RWPE2 (cell line): ENCODE results near the gene KMT2A.

Source experiments
- ATAC-seq: fragments of 200-7000 bp; cut with Tn5 transposase; 3 replicates; pipeline ENCODE4 v1.9.1; 2021; ENCODE audit warnings: low read depth
- DNase-seq: peaks from one replicate; pipeline ENCODE4 v3.0.0-alpha.2; 2020; ENCODE audit warnings: low spot score
- H3K27ac ChIP-seq: fragments of 450-650 bp; 2 replicates; pipeline ENCODE4 v1.5.1; 2017; ENCODE audit warnings: mild to moderate bottlenecking; ENCODE audit not compliant: poor library complexity, severe bottlenecking
- H3K27me3 ChIP-seq: fragments of 250-450 bp; sonication (Bioruptor Pico); 2 replicates; pipeline ENCODE4 v1.5.1; 2021; ENCODE audit warnings: mild to moderate bottlenecking, moderate library complexity; ENCODE audit not compliant: insufficient read depth, poor library complexity, severe bottlenecking
- H3K36me3 ChIP-seq: fragments of 250-450 bp; sonication (Bioruptor Pico); 2 replicates; pipeline ENCODE4 v1.5.1; 2020; ENCODE audit warnings: low read depth, mild to moderate bottlenecking, moderate library complexity
- H3K4me1 ChIP-seq: fragments of 250-450 bp; sonication (Bioruptor Pico); 2 replicates; pipeline ENCODE4 v1.5.1; 2021; ENCODE audit warnings: mild to moderate bottlenecking, moderate library complexity; ENCODE audit not compliant: insufficient read depth, poor library complexity, severe bottlenecking
- H3K4me3 ChIP-seq: fragments of 250-450 bp; sonication (Bioruptor Pico); 2 replicates; pipeline ENCODE4 v1.5.1; 2021; ENCODE audit warnings: mild to moderate bottlenecking, moderate library complexity; ENCODE audit not compliant: severe bottlenecking
- H3K9me3 ChIP-seq: fragments of 250-450 bp; sonication (Bioruptor Pico); 2 replicates; pipeline ENCODE4 v1.5.1; 2021; ENCODE audit warnings: mild to moderate bottlenecking, moderate library complexity; ENCODE audit not compliant: severe bottlenecking
- TF ChIP-seq, protein P1 (sequence below): fragments of 450-650 bp; IDR thresholded peaks from one replicate; pipeline ENCODE4 v1.5.1; 2017; ENCODE audit warnings: mild to moderate bottlenecking, moderate library complexity; ENCODE audit not compliant: poor library complexity, severe bottlenecking

Gene KMT2A

DNA sequence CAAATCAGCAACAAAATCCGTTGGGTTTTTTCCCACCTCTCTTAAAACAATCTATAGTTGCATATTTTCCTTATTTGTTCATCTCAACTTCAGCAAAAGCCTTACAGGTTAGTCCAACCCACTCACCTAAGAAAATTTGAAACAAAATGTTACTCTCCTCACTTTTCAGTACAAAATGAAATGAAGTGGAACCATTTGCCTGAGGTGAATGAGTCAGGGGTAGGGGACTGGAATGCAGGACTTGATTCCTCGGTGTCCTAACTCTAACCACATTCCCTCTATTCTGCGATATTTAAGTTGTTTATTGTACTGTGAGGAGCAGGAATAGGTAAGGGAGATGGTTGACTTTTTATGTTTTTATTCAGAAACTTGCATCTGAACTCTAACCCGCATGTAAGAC, 18.5 kb upstream of the KMT2A start:
- H3K27me3 ChIP-seq: no peaks in the 10 kb centered on the region
- H3K4me3 ChIP-seq: no peak overlapping the region
- no peak overlapping the region for H3K27ac ChIP-seq
- ATAC-seq (peak; percentile 43; the same call in 2 of the 3 replicates), DNase-seq (no peak)
- no peaks in the 10 kb centered on the region for H3K36me3 ChIP-seq
- H3K4me1 ChIP-seq: peaks cover 5% of the 10 kb centered on the region
- TF ChIP-seq, protein P1, sequence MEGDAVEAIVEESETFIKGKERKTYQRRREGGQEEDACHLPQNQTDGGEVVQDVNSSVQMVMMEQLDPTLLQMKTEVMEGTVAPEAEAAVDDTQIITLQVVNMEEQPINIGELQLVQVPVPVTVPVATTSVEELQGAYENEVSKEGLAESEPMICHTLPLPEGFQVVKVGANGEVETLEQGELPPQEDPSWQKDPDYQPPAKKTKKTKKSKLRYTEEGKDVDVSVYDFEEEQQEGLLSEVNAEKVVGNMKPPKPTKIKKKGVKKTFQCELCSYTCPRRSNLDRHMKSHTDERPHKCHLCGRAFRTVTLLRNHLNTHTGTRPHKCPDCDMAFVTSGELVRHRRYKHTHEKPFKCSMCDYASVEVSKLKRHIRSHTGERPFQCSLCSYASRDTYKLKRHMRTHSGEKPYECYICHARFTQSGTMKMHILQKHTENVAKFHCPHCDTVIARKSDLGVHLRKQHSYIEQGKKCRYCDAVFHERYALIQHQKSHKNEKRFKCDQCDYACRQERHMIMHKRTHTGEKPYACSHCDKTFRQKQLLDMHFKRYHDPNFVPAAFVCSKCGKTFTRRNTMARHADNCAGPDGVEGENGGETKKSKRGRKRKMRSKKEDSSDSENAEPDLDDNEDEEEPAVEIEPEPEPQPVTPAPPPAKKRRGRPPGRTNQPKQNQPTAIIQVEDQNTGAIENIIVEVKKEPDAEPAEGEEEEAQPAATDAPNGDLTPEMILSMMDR: no peak
- H3K9me3 ChIP-seq: no peaks in the 10 kb centered on the region

DNA sequence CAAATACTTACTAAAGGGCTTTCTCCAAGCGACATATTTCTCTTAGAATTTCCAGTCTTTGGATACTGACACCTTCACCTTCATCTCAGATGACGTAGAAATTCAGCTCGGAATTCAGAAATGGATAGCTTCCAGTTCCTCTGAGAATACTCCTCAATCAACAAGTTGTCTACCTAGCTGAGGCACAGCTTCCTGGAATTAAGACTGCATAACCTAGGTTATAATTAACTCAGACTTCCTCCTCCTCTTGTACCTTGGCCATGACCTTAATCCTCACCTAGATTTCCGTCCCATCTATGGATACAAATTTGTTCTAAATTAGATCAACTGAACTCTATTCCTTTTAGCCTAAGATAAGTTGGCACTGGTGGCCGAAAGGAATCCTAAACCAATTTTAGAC, 17.5 kb upstream of the KMT2A start:
- H3K9me3 ChIP-seq: no peaks in the 10 kb centered on the region
- no peaks in the 10 kb centered on the region for H3K27me3 ChIP-seq
- peaks cover 5% of the 10 kb centered on the region for H3K4me1 ChIP-seq
- no peak overlapping the region for H3K27ac ChIP-seq
- H3K4me3 ChIP-seq: no peak overlapping the region
- TF ChIP-seq, protein P1: no peak
- no peak for ATAC-seq
- no peak for DNase-seq
- no peaks in the 10 kb centered on the region for H3K36me3 ChIP-seq

DNA sequence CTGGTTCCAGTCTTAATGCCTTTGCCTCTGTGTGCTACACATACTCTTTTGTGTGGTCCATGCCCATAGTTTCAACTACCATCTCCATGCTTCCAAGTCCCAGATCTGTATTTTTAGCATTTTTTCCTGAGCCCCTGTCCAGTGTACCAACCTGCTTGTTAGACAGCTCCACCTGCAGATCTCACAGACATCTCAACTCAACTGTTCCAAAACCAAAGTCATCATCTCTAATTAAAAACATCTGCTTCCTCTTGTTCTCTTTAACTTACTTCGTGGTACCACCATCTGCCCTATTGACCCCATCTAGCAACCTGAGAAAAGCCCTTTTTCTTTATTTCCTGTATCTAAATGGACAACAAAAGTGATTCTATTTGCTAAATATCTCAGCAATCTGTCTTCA, 8.6 kb upstream of the KMT2A start:
- Histone ChIP-seq H3K27me3 (no peaks in the 10 kb centered on the region), H3K27ac (no peak overlapping the region), H3K4me3 (no peak overlapping the region), H3K9me3 (no peaks in the 10 kb centered on the region), H3K36me3 (no peaks in the 10 kb centered on the region), H3K4me1 (peaks cover 5% of the 10 kb centered on the region)
- ATAC-seq: no peak
- TF ChIP-seq, protein P1: no peak
- DNase-seq: no peak

DNA sequence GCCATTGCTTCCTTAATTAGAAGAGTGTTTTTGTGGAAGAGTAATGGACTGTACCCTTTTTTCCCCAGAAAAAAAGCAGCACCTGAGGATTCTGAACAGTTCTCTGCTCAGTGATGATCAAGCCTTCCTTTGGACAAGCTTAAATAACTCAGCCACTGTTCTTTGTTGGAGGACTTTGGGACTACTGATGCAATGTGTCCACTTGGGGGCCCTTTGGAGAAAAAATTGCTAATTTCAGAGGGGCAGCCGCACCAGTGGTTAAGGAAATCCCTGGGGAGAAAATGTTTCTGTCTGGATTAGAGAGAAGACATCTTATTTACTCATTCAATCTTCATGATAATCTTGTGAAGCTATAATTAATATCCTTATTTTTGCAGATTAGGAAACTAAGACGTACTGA, 5.3 kb upstream of the KMT2A start:
- Histone ChIP-seq H3K4me3 (no peak overlapping the region), H3K4me1 (no peaks in the 10 kb centered on the region), H3K36me3 (no peaks in the 10 kb centered on the region), H3K9me3 (no peaks in the 10 kb centered on the region), H3K27ac (no peak overlapping the region), H3K27me3 (no peaks in the 10 kb centered on the region)
- DNase-seq (no peak), ATAC-seq (no peak)
- TF ChIP-seq, protein P1: no peak

DNA sequence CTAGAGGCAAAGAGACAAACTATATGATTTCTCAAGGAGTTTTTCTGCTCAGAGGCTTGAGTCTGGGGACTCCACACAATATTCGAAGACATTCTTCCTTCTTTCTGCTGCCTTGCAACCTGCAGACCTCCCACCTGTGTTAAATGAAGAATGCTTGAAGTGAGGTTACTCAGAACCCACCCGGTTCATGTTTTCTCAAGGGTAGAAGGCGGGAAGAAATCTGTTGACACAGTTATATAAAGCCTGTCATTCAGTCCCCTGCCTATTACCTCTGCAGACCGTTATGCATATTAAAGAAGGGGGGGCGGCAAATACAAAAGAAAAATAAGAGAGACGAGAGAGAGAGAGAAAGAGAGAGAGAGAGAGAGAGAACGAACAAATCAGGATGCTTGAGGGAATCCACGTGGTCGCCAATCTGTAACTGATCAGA, 2.2 kb upstream of the KMT2A start:
- Histone ChIP-seq H3K4me1 (peaks cover 7% of the 10 kb centered on the region), H3K9me3 (no peaks in the 10 kb centered on the region), H3K36me3 (peaks cover 1% of the 10 kb centered on the region), H3K27ac (no peak overlapping the region), H3K27me3 (no peaks in the 10 kb centered on the region), H3K4me3 (peak overlapping the region; percentile 97)
- DNase-seq (no peak), ATAC-seq (no peak)
- TF ChIP-seq, protein P1: no peak
